T-helper 17 cell (primary cell): ENCODE results near the gene MYT1. TPM values are rescaled to one million over a fixed set of nuclear protein-coding genes. Genes with fewer than 3 reads are reported as not detected.
A peak's percentile ranks its signal among the peaks of the same experiment; 100 is the strongest.
"Not testable (repeated sequence)": the region's sequence is repeated elsewhere in the genome, so short reads cannot be mapped to it uniquely, and the experiment has no call there.

Experiments
- ATAC-seq: fragments of 150-1000 bp; cut with Tn5 transposase; 2 replicates; pipeline ENCODE4 v1.10.0; 2021; ENCODE audit warnings: mild to moderate bottlenecking, moderate library complexity
- DNase-seq, 3 donors: peaks; one replicate each; pipeline versions ENCODE4 v3.0.0 to v3.0.0-alpha.2; 2020 to 2021
- H3K9me3 ChIP-seq: one replicate; pipeline ENCODE4 v1.7.0; 2013; ENCODE audit warnings: low read length, mild to moderate bottlenecking; ENCODE audit not compliant: control insufficient read depth, poor library complexity, severe bottlenecking
- H3K27ac Mint-ChIP-seq: one replicate; pipeline ENCODE4 v1.8.0; 2022; ENCODE audit warnings: mild to moderate bottlenecking, moderate library complexity, mixed read lengths
- H3K27me3 Mint-ChIP-seq: one replicate; pipeline ENCODE4 v1.8.0; 2022; ENCODE audit warnings: mixed read lengths
- H3K36me3 Mint-ChIP-seq: one replicate; pipeline ENCODE4 v1.8.0; 2022; ENCODE audit warnings: low read depth, mixed read lengths
- H3K4me1 Mint-ChIP-seq: one replicate; pipeline ENCODE4 v1.8.0; 2022; ENCODE audit warnings: mild to moderate bottlenecking, mixed read lengths
- H3K4me3 Mint-ChIP-seq: one replicate; pipeline ENCODE4 v1.8.0; 2022; ENCODE audit warnings: mild to moderate bottlenecking, moderate library complexity, mixed read lengths
- total RNA-seq, 4 donors: library from RNA in 2 of 4; stranded (reverse) in 2 of 4; gene quantifications; one replicate each; pipeline ENCODE4 v1.2.3 and lab custom pipeline; 2022 to 2026

Gene MYT1
- total RNA-seq, 2 donors from 2014 or later, result not detected

DNA sequence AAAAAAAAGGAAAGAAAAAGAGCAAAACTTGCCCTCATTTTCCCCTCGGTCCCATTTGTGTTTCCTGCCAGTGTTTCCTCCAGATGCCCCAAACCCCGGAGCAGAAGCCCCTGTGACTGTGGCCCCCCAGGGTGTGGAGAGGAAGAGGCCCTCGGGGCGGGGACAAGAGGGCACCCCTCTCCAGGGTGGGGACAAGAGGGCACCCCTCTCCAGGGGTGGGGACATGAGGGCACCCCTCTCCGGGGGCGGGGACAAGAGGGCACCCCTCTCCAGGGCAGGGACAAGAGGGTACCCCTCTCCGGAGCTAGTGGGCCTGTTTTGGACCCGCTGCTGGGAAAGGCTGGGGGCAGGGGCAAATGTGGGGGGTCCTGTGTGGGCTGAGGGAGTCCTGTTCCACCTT, 13.1 kb downstream of the MYT1 start:
- Mint-ChIP-seq H3K27ac (no peak overlapping the region), H3K4me1 (peaks cover 20% of the 10 kb centered on the region), H3K27me3 (peaks cover 18% of the 10 kb centered on the region), H3K4me3 (no peak overlapping the region), H3K36me3 (no peaks in the 10 kb centered on the region)
- DNase-seq (no peak), ATAC-seq (no peak)
- no peaks in the 10 kb centered on the region for H3K9me3 ChIP-seq

DNA sequence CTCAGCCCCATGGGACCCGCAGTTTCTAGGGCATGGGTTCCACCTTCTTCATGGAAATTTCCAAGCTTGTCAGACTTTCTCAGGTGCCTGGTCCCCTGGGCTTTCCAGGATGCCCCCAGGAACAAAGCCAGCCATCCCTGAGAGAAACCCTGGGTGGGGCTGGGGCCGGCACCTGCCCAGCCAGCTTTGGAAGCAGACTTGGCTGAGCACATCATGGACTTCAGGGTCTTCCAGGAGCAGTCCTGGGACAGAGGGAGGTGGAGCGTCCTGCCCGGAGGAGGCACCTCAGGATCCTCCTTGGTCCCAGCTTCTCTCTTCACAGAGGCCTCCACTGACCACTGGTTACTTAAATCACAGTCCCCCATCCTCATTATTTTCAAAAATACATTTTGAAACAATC, 13.5 kb downstream of the MYT1 start:
- H3K4me1 Mint-ChIP-seq, result peaks cover 20% of the 10 kb centered on the region
- ATAC-seq (no peak), DNase-seq (no peak)
- no peak overlapping the region for H3K27ac Mint-ChIP-seq
- peaks cover 17% of the 10 kb centered on the region for H3K27me3 Mint-ChIP-seq
- no peaks in the 10 kb centered on the region for H3K36me3 Mint-ChIP-seq
- no peaks in the 10 kb centered on the region for H3K9me3 ChIP-seq
- no peak overlapping the region for H3K4me3 Mint-ChIP-seq

GRCh38 chr20:64178925-64179324, 14.7 kb downstream of the MYT1 start:
- not testable (repeated sequence) for H3K36me3 Mint-ChIP-seq, DNase-seq, ATAC-seq, H3K4me3 Mint-ChIP-seq, H3K27ac Mint-ChIP-seq, H3K9me3 ChIP-seq
- H3K27me3 Mint-ChIP-seq, result peaks cover 12% of the 10 kb centered on the region
- peaks cover 20% of the 10 kb centered on the region for H3K4me1 Mint-ChIP-seq

DNA sequence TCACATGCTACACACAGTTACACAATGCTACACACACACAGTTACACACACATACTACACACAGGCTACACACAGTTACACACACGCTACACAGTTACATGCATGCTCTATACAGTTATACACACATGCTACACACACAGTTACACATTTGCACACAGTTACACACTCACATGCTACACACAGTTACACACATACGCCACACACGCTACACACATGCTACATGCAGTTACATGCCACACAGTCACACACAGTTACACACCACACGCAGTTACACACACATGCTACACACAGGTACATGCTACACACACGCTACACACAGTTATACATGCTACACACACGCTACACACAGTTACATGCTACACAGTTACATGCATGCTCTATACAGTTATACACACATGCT, 15.6 kb downstream of the MYT1 start:
- Mint-ChIP-seq H3K4me1 (peaks cover 21% of the 10 kb centered on the region), H3K27me3 (peaks cover 17% of the 10 kb centered on the region), H3K36me3 (no peaks in the 10 kb centered on the region), H3K27ac (no peak overlapping the region), H3K4me3 (no peak overlapping the region)
- no peaks in the 10 kb centered on the region for H3K9me3 ChIP-seq
- no peak for ATAC-seq
- no peak for DNase-seq

GRCh38 chr20:64180673-64181072, 16.4 kb downstream of the MYT1 start:
- Mint-ChIP-seq H3K4me3 (no peak overlapping the region), H3K27ac (no peak overlapping the region), H3K36me3 (no peaks in the 10 kb centered on the region), H3K4me1 (peaks cover 24% of the 10 kb centered on the region), H3K27me3 (peaks cover 17% of the 10 kb centered on the region)
- H3K9me3 ChIP-seq, result no peaks in the 10 kb centered on the region
- DNase-seq, result no peak
- ATAC-seq, result no peak

- ATAC-seq (no peak), DNase-seq (no peak)
- no peak overlapping the region for H3K4me3 Mint-ChIP-seq
- H3K9me3 ChIP-seq, result no peaks in the 10 kb centered on the region
- H3K27ac Mint-ChIP-seq, result no peak overlapping the region
- H3K27me3 Mint-ChIP-seq, result peaks cover 16% of the 10 kb centered on the region
- no peaks in the 10 kb centered on the region for H3K36me3 Mint-ChIP-seq
- H3K4me1 Mint-ChIP-seq, result peaks cover 24% of the 10 kb centered on the region
Measured at GRCh38 chr20:64181391-64181790, 17.1 kb downstream of the MYT1 start.

DNA sequence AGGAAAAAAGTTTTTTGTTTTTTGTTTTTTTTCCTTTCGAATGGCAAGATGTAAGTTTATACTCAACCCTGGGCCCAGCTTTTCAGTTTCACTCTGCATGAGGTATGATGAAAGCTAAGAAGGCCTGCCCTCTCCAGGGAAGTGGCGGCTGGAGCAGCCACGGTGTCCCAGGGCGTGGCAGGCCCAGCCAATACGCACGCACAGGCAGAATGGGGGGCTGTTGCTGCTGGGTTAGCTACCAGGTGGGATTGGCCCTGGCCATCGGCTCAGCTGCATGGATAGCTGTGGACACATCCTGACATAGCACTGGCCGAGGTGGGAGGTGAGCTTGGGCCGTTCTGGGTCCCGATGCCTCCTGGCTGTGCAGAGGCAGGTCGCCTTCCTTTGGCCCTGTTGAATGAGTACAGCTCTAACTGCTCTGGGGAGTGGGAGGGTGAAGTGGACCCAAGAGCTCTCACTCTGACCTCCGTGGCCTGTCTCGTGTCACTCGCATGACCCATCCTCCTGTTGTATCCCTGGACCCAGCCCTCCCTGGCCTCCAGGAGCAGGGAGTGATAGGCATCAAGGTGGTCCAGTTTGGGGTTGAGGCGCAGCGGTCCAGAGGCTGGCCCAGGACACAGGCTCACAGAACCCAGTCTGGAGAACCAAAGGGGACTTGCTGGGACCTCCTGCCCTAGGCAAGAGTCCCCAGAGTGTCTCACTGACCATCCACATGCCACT, 18.1 kb downstream of the MYT1 start:
- ATAC-seq (no peak), DNase-seq (no peak)
- H3K36me3 Mint-ChIP-seq, result no peaks in the 10 kb centered on the region
- H3K4me3 Mint-ChIP-seq, result no peak overlapping the region
- H3K4me1 Mint-ChIP-seq, result peaks cover 20% of the 10 kb centered on the region
- H3K27ac Mint-ChIP-seq, result no peak overlapping the region
- H3K27me3 Mint-ChIP-seq, result peaks cover 13% of the 10 kb centered on the region
- H3K9me3 ChIP-seq, result no peaks in the 10 kb centered on the region

DNA sequence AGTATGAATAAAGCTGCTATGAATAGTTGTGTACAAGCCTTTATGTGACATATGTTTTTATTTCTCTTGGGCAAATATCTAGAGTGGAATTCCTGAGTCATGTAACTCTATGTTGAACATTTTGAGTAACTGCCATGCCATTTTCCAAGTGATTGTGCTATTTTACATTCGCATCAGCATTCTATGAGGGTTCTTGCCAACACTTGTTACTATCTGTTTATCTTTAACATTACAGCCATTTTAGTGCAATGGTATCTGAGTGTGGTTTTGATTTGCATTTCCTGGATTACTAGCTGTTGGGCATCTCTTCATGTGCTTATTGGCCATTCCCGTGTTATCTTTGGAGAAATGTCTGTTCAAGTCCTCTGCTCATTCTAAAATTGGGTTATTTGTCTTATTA, 19.1 kb downstream of the MYT1 start:
- ATAC-seq, result no peak
- no peak for DNase-seq
- Mint-ChIP-seq H3K27ac (no peak overlapping the region), H3K27me3 (peaks cover 13% of the 10 kb centered on the region), H3K36me3 (no peaks in the 10 kb centered on the region), H3K4me1 (peaks cover 20% of the 10 kb centered on the region), H3K4me3 (no peak overlapping the region)
- no peaks in the 10 kb centered on the region for H3K9me3 ChIP-seq

- Mint-ChIP-seq H3K27me3 (peaks cover 19% of the 10 kb centered on the region), H3K27ac (peak overlapping the region; percentile 79), H3K36me3 (no peaks in the 10 kb centered on the region), H3K4me3 (no peak overlapping the region), H3K4me1 (peaks cover 22% of the 10 kb centered on the region)
- no peaks in the 10 kb centered on the region for H3K9me3 ChIP-seq
- DNase-seq, result no peak
- ATAC-seq, result no peak
Measured at GRCh38 chr20:64184795-64185194, 20.5 kb downstream of the MYT1 start.

GRCh38 chr20:64185276-64185900, 21.1 kb downstream of the MYT1 start:
- peaks cover 19% of the 10 kb centered on the region for H3K27me3 Mint-ChIP-seq
- H3K4me1 Mint-ChIP-seq, result peaks cover 16% of the 10 kb centered on the region
- DNase-seq (no peak), ATAC-seq (no peak)
- no peak overlapping the region for H3K4me3 Mint-ChIP-seq
- no peaks in the 10 kb centered on the region for H3K36me3 Mint-ChIP-seq
- H3K9me3 ChIP-seq, result no peaks in the 10 kb centered on the region
- peak overlapping the region; percentile 79 for H3K27ac Mint-ChIP-seq

- ATAC-seq, result no peak
- H3K36me3 Mint-ChIP-seq, result no peaks in the 10 kb centered on the region
- H3K9me3 ChIP-seq, result no peaks in the 10 kb centered on the region
- peaks cover 10% of the 10 kb centered on the region for H3K4me1 Mint-ChIP-seq
- H3K27me3 Mint-ChIP-seq, result peaks cover 20% of the 10 kb centered on the region
- no peak overlapping the region for H3K4me3 Mint-ChIP-seq
- H3K27ac Mint-ChIP-seq, result no peak overlapping the region
- DNase-seq, result no peak
Measured at GRCh38 chr20:64186071-64186598, 21.9 kb downstream of the MYT1 start.

DNA sequence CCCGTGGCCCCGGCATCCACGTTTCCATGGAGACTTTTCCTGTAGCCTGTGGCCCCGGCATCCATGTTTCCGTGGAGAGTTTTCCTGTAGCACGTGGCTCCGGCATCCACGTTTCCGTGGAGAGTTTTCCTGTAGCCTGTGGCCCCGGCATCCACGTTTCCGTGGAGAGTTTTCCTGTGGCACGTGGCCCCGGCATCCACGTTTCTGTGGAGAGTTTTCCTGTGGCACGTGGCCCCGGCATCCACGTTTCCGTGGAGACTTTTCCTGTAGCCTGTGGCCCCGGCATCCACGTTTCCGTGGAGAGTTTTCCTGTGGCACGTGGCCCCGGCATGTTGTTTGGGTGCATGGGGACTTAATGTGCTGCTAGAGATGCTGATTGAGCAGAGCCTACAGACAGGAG, 23.0 kb downstream of the MYT1 start:
- not testable (repeated sequence) for ATAC-seq, H3K9me3 ChIP-seq, H3K36me3 Mint-ChIP-seq, DNase-seq, H3K4me1 Mint-ChIP-seq, H3K4me3 Mint-ChIP-seq, H3K27ac Mint-ChIP-seq
- H3K27me3 Mint-ChIP-seq, result peaks cover 21% of the 10 kb centered on the region

GRCh38 chr20:64188091-64188490, 23.8 kb downstream of the MYT1 start:
- H3K9me3 ChIP-seq, result no peaks in the 10 kb centered on the region
- H3K36me3 Mint-ChIP-seq, result no peaks in the 10 kb centered on the region
- H3K27ac Mint-ChIP-seq, result no peak overlapping the region
- ATAC-seq (no peak), DNase-seq (no peak)
- peaks cover 30% of the 10 kb centered on the region for H3K27me3 Mint-ChIP-seq
- H3K4me1 Mint-ChIP-seq, result peaks cover 8% of the 10 kb centered on the region
- no peak overlapping the region for H3K4me3 Mint-ChIP-seq
